ENCODE measurements around the gene OGFOD2.

DNA sequence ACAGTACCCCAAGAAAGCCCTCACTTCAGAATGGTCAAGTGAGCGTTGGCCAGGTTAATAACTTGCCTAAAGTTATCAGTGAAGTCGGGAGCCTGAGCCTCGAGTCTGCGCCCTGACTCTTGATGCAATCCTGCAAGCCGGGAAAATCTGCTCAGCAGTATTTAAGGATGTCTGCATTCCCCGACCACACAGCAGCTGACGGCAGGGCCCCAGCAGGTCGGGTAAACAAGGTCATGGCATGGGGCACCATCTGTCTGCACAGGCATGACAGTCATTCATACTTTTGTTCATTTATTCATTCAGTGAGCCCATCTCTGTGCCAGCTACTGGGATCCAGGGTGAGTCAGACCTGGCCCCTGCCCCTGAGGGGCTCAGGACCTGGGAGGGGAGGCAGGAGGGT lies 19.9 kb upstream of the OGFOD2 start:
- TF ChIP-seq HDAC2 (CRISPR knock-in tag; IDR thresholded peaks at IDR 0.05) = no peak
- TF ChIP-seq ZFP37 (CRISPR knock-in tag; IDR thresholded peaks at IDR 0.05; ENCODE audit: borderline replicate concordance) = no peak
- TF ChIP-seq CTCF (CRISPR knock-in tag; IDR thresholded peaks at IDR 0.05) = no peak

Data from HepG2 (cell line).